IMR-90 (cell line): ENCODE results near the gene CEP85. TPM values are rescaled to one million over a fixed set of nuclear protein-coding genes. Genes with fewer than 3 reads are reported as not detected.

Source experiments
- ATAC-seq: fragments of 200-7000 bp; cut with Tn5 transposase; 2 replicates; pipeline ENCODE4 v1.9.1; 2020; ENCODE audit warnings: low read depth, mild to moderate bottlenecking, moderate library complexity
- BruUV-seq: library from RNA; stranded (reverse); fragments of 400-500 nt; replicated peaks from 2 replicates; lab custom pipeline; 2021; lab: Mats Ljungman, UMichigan
- CTCF ChIA-PET: fragments of 300-600 bp; formaldehyde crosslinking; extraction: SDS; loops from one replicate; lab custom pipeline; 2021; ENCODE audit warnings: antibody characterized with exemption; lab: Yijun Ruan, JAX
- POLR2A ChIA-PET: fragments of 300-600 bp; sonication (Branson Sonifier 250); formaldehyde crosslinking; loops from one replicate; lab custom pipeline; 2022; ENCODE audit warnings: antibody characterized with exemption; ENCODE audit not compliant: unreplicated experiment; lab: Charles Lee
- DNase-seq: peaks from one replicate; pipeline ENCODE4 v3.0.0; 2013
- H2AFZ ChIP-seq: replicated peaks from 2 replicates; pipeline ENCODE3; 2013; ENCODE audit warnings: low read length, mild to moderate bottlenecking; ENCODE audit not compliant: poor library complexity
- H2AK5ac ChIP-seq: 2 replicates; pipeline ENCODE4 v1.6.1; 2013; ENCODE audit warnings: low read depth, low read length, inconsistent platforms
- H2AK9ac ChIP-seq: replicated peaks from 2 replicates; pipeline ENCODE3; 2013; ENCODE audit warnings: mild to moderate bottlenecking, low read depth, low read length, moderate library complexity; ENCODE audit not compliant: poor library complexity
- H2BK120ac ChIP-seq: 2 replicates; pipeline ENCODE4 v1.6.1; 2013; ENCODE audit warnings: low read depth, low read length, inconsistent platforms
- H2BK15ac ChIP-seq: 3 replicates; pipeline ENCODE4 v1.6.1; 2013; ENCODE audit warnings: low read depth, low read length, inconsistent platforms
- H2BK20ac ChIP-seq: 2 replicates; pipeline ENCODE4 v1.6.1; 2013; ENCODE audit warnings: low read depth, mild to moderate bottlenecking, inconsistent platforms, low read length, moderate library complexity
- H2BK5ac ChIP-seq: 2 replicates; pipeline ENCODE4 v1.6.1; 2013; ENCODE audit warnings: mild to moderate bottlenecking, low read depth, low read length, inconsistent platforms; ENCODE audit not compliant: poor library complexity, severe bottlenecking
- H3K14ac ChIP-seq: replicated peaks from 2 replicates; pipeline ENCODE4 v1.6.1; 2013; ENCODE audit warnings: low read depth, low read length, inconsistent platforms
- H3K18ac ChIP-seq: 2 replicates; pipeline ENCODE4 v1.6.1; 2013; ENCODE audit warnings: low read depth, low read length, control low read depth
- H3K23ac ChIP-seq: 2 replicates; pipeline ENCODE4 v1.6.1; 2013; ENCODE audit warnings: low read depth, low read length, inconsistent platforms
- H3K27ac ChIP-seq: 2 replicates; pipeline ENCODE4 v1.5.1; 2013; ENCODE audit warnings: mild to moderate bottlenecking, control low read depth, low read length; ENCODE audit not compliant: insufficient read depth
- H3K27me3 ChIP-seq: 2 replicates; pipeline ENCODE4 v1.6.1; 2013; ENCODE audit warnings: low read length; ENCODE audit not compliant: control insufficient read depth, insufficient read depth
- H3K36me3 ChIP-seq: 2 replicates; pipeline ENCODE4 v1.6.1; 2013; ENCODE audit warnings: low read length, mixed read lengths; ENCODE audit not compliant: control insufficient read depth, insufficient read depth
- H3K4ac ChIP-seq: 2 replicates; pipeline ENCODE4 v1.6.1; 2013; ENCODE audit warnings: low read depth, low read length, inconsistent platforms
- H3K4me1 ChIP-seq: 2 replicates; pipeline ENCODE4 v1.6.1; 2013; ENCODE audit warnings: low read length, mixed read lengths; ENCODE audit not compliant: control insufficient read depth, insufficient read depth
- H3K4me2 ChIP-seq: 2 replicates; pipeline ENCODE4 v1.6.1; 2013; ENCODE audit warnings: low read depth, mild to moderate bottlenecking, control low read depth, low read length, moderate library complexity
- H3K4me3 ChIP-seq: 2 replicates; pipeline ENCODE4 v1.5.1; 2013; ENCODE audit warnings: low read depth, mild to moderate bottlenecking, control low read depth, low read length, moderate library complexity; ENCODE audit not compliant: insufficient read depth
- H3K56ac ChIP-seq: 2 replicates; pipeline ENCODE4 v1.6.1; 2013; ENCODE audit warnings: low read length, inconsistent platforms; ENCODE audit not compliant: insufficient read depth; ENCODE audit errors: extremely low read depth
- H3K79me1 ChIP-seq, 2 experiments: 2 replicates each; pipeline ENCODE4 v1.6.1; 2013; ENCODE audit warnings: low read length in 2 of 2, inconsistent platforms in 1 of 2, low read depth in 1 of 2
- H3K9ac ChIP-seq: 2 replicates; pipeline ENCODE4 v1.6.1; 2013; ENCODE audit warnings: low read depth, low read length, control low read depth
- H3K9me1 ChIP-seq: 2 replicates; pipeline ENCODE4 v1.6.1; 2013; ENCODE audit warnings: low read length, inconsistent platforms; ENCODE audit not compliant: insufficient read depth
- H3K9me3 ChIP-seq: 2 replicates; pipeline ENCODE4 v1.6.1; 2013; ENCODE audit warnings: low read length; ENCODE audit not compliant: control insufficient read depth, insufficient read depth
- H4K20me1 ChIP-seq: 2 replicates; pipeline ENCODE4 v1.6.1; 2013; ENCODE audit warnings: low read length, inconsistent platforms; ENCODE audit not compliant: insufficient read depth
- H4K5ac ChIP-seq: 2 replicates; pipeline ENCODE4 v1.6.1; 2013; ENCODE audit warnings: mild to moderate bottlenecking, low read depth, low read length, control low read depth
- H4K8ac ChIP-seq, 2 experiments: 2 replicates each; pipeline ENCODE4 v1.6.1; 2013; ENCODE audit warnings: low read depth in 2 of 2, low read length in 2 of 2, control low read depth in 1 of 2, inconsistent platforms in 1 of 2
- H4K91ac ChIP-seq: 2 replicates; pipeline ENCODE4 v1.6.1; 2013; ENCODE audit warnings: low read depth, low read length, inconsistent platforms; ENCODE audit not compliant: insufficient read depth
- BHLHE40 ChIP-seq: fragments of 150-350 bp; IDR thresholded peaks from 2 replicates; pipeline ENCODE4 v1.6.1; 2016; ENCODE audit warnings: mild to moderate bottlenecking, low read depth, low read length
- CHD1 ChIP-seq: IDR thresholded peaks from 2 replicates; pipeline ENCODE4 v1.6.1; 2012; ENCODE audit warnings: low read depth, low read length, improper control_type of control experiment
- FOS ChIP-seq: fragments of 150-350 bp; IDR thresholded peaks from 2 replicates; pipeline ENCODE4 v1.6.1; 2016; ENCODE audit warnings: low read depth, low read length
- MAFK ChIP-seq: IDR thresholded peaks from 2 replicates; pipeline ENCODE4 v1.6.1; 2012; ENCODE audit warnings: low read depth, low read length, improper control_type of control experiment
- MAZ ChIP-seq: IDR thresholded peaks from 2 replicates; pipeline ENCODE4 v1.6.1; 2012; ENCODE audit warnings: low read depth, mild to moderate bottlenecking, low read length, improper control_type of control experiment, moderate library complexity, borderline replicate concordance
- MXI1 ChIP-seq: IDR thresholded peaks from 2 replicates; pipeline ENCODE4 v1.6.1; 2012; ENCODE audit warnings: low read depth, mild to moderate bottlenecking, low read length, moderate library complexity, borderline replicate concordance
- NFE2L2 ChIP-seq: fragments of 150-350 bp; IDR thresholded peaks from 2 replicates; pipeline ENCODE4 v1.6.1; 2016; ENCODE audit warnings: low read depth, mild to moderate bottlenecking, low read length
- POLR2A ChIP-seq: IDR thresholded peaks from 2 replicates; pipeline ENCODE4 v1.6.1; 2012; ENCODE audit warnings: mild to moderate bottlenecking, low read depth, low read length
- RCOR1 ChIP-seq: IDR thresholded peaks from 2 replicates; pipeline ENCODE4 v1.6.1; 2012; ENCODE audit warnings: mild to moderate bottlenecking, low read length, improper control_type of control experiment; ENCODE audit not compliant: insufficient replicate concordance
- RFX5 ChIP-seq: IDR thresholded peaks from 2 replicates; pipeline ENCODE4 v1.8.0; 2012; ENCODE audit warnings: low read depth, mild to moderate bottlenecking, low read length, moderate library complexity
- SMC3 ChIP-seq: fragments of 150-350 bp; IDR thresholded peaks from 2 replicates; pipeline ENCODE4 v1.6.1; 2016; ENCODE audit warnings: low read depth, mild to moderate bottlenecking, antibody characterized with exemption, low read length, moderate library complexity
- WGBS, 2 experiments: methylation state at CpG; one replicate each; pipeline versions ENCODE4 v1.1.5 to v1.1.7; 2013; ENCODE audit warnings: missing lambda C conversion rate in 2 of 2; ENCODE audit not compliant: insufficient read length in 1 of 2; ENCODE audit errors: extremely low coverage in 2 of 2; 5-methylcytosine and 5-hydroxymethylcytosine counted together
- dilution Hi-C: fragments of 300-500 bp; cut with HindIII; formaldehyde crosslinking; loops from one replicate; pipeline ENCODE4 v1.14.3; 2018; ENCODE audit warnings: low sequenced_read_pairs; ENCODE audit not compliant: unreplicated experiment
- in situ Hi-C: fragments of 300-500 bp; cut with MboI; formaldehyde crosslinking; loops from 3 replicates; pipeline ENCODE4 v1.14.3; 2019; ENCODE audit warnings: low sequenced_read_pairs, inconsistent platforms, mixed read lengths
- intact Hi-C: fragments of 100-400 bp; cut with micrococcal nuclease; formaldehyde crosslinking; loops from 2 replicates; pipeline ENCODE4 v1.10.0; 2022
- polyA plus RNA-seq, 3 experiments: library from polyadenylated mRNA; depleted of rRNA; stranded (reverse); fragments of >200 nt; gene quantifications; 2 replicates each; pipeline ENCODE4 v1.2.3, GENCODE V29; 2012; ENCODE audit warnings: low replicate concordance in 1 of 3
- total RNA-seq: library from RNA; depleted of rRNA; stranded (reverse); fragments of >200 nt; gene quantifications from 2 replicates; pipeline ENCODE4 v1.2.3, GENCODE V29; 2012
- TF ChIP-seq, protein P1 (sequence below): fragments of 150-350 bp; IDR thresholded peaks from 2 replicates; pipeline ENCODE4 v1.6.1; 2017; ENCODE audit warnings: mild to moderate bottlenecking, antibody characterized with exemption, low read length, low read depth
- TF ChIP-seq, protein P2 (sequence below): conservative IDR thresholded peaks from 2 replicates; pipeline ENCODE4 v1.5.1; 2012; ENCODE audit warnings: mild to moderate bottlenecking, low read depth, low read length, improper control_type of control experiment
- TF ChIP-seq, protein P3 (sequence below): fragments of 150-350 bp; IDR thresholded peaks from 2 replicates; pipeline ENCODE4 v1.6.1; 2016; ENCODE audit warnings: low read depth, mild to moderate bottlenecking, low read length, moderate library complexity, borderline replicate concordance

The CEP85 gene
- total and polyA plus RNA-seq, 2 of the 4 experiments (the other 2 are of a cell fraction) = 11.5 to 11.8 TPM

DNA sequence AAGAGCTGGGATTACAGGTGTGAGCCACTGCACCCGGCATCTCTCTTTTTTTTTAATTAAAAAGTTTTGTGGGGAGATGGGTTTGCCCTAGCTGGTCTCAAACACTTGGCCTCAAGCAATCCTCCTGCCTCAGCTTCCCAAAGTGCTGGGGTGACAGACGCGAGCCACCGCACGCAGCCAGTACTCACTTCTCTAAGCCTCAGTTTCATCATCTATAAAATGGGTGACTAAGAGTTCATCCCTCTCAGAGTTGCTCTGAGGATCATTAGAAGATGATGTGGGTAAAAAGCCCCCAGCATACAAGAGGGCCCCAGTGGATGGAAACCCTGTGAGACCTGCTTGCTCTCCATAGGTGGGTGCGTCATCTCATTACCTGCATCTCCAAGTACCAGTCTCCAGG lies 46.1 kb upstream of the CEP85 start:
- Histone ChIP-seq H3K4me2 (no peak overlapping the region), H3K9ac (no peak overlapping the region), H3K27me3 (peaks cover 6% of the 10 kb centered on the region), H4K91ac (no peak overlapping the region), H3K14ac (no peak overlapping the region), H3K23ac (no peak overlapping the region), H4K20me1 (no peaks in the 10 kb centered on the region), H2BK5ac (no peak overlapping the region), H2BK20ac (no peak overlapping the region), H3K18ac (no peak overlapping the region), H2AK9ac (no peak overlapping the region), H2BK120ac (no peak overlapping the region), H3K27ac (no peak overlapping the region), H2AK5ac (no peak overlapping the region), H2AFZ (no peak overlapping the region), H3K4ac (no peak overlapping the region), H3K56ac (no peak overlapping the region), H3K79me1 (no peaks in the 10 kb centered on the region), H3K36me3 (no peaks in the 10 kb centered on the region), H3K4me1 (no peaks in the 10 kb centered on the region), H4K5ac (no peak overlapping the region), H3K4me3 (no peak overlapping the region), H4K8ac (no peak overlapping the region), H3K9me1 (no peaks in the 10 kb centered on the region), H3K9me3 (no peaks in the 10 kb centered on the region), H2BK15ac (no peak overlapping the region)
- in situ Hi-C loops (no loop called here), dilution Hi-C loops (no loop called here), intact Hi-C loops (no loop called here)
- TF ChIP-seq RCOR1 = no peak
- no peak for TF ChIP-seq MAFK
- TF ChIP-seq NFE2L2 = no peak
- TF ChIP-seq, protein P1, sequence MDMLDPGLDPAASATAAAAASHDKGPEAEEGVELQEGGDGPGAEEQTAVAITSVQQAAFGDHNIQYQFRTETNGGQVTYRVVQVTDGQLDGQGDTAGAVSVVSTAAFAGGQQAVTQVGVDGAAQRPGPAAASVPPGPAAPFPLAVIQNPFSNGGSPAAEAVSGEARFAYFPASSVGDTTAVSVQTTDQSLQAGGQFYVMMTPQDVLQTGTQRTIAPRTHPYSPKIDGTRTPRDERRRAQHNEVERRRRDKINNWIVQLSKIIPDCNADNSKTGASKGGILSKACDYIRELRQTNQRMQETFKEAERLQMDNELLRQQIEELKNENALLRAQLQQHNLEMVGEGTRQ = no peak
- TF ChIP-seq SMC3 = no peak
- no peak for TF ChIP-seq BHLHE40
- no peak for TF ChIP-seq CHD1
- TF ChIP-seq POLR2A = no peak
- TF ChIP-seq MAZ = no peak
- TF ChIP-seq, protein P2, sequence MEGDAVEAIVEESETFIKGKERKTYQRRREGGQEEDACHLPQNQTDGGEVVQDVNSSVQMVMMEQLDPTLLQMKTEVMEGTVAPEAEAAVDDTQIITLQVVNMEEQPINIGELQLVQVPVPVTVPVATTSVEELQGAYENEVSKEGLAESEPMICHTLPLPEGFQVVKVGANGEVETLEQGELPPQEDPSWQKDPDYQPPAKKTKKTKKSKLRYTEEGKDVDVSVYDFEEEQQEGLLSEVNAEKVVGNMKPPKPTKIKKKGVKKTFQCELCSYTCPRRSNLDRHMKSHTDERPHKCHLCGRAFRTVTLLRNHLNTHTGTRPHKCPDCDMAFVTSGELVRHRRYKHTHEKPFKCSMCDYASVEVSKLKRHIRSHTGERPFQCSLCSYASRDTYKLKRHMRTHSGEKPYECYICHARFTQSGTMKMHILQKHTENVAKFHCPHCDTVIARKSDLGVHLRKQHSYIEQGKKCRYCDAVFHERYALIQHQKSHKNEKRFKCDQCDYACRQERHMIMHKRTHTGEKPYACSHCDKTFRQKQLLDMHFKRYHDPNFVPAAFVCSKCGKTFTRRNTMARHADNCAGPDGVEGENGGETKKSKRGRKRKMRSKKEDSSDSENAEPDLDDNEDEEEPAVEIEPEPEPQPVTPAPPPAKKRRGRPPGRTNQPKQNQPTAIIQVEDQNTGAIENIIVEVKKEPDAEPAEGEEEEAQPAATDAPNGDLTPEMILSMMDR = no peak
- TF ChIP-seq, protein P3, sequence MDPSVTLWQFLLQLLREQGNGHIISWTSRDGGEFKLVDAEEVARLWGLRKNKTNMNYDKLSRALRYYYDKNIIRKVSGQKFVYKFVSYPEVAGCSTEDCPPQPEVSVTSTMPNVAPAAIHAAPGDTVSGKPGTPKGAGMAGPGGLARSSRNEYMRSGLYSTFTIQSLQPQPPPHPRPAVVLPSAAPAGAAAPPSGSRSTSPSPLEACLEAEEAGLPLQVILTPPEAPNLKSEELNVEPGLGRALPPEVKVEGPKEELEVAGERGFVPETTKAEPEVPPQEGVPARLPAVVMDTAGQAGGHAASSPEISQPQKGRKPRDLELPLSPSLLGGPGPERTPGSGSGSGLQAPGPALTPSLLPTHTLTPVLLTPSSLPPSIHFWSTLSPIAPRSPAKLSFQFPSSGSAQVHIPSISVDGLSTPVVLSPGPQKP = no peak
- TF ChIP-seq MXI1 = no peak
- TF ChIP-seq RFX5 = no peak
- TF ChIP-seq FOS = no peak
- ChIA-PET CTCF (no interaction called here), POLR2A (no interaction called here)
- DNase-seq = no peak
- no TSS peak for BruUV-seq
- no CpG with 5 or more reads among the region's 6 CpGs for WGBS, 2 experiments
- no peak for ATAC-seq
